Neural cell (in vitro differentiated cells): Measurements from ENCODE around the gene TMEM92. TPM values are rescaled to one million over a fixed set of nuclear protein-coding genes. Genes with fewer than 3 reads are reported as not detected.

Experiments
- H2AFZ ChIP-seq: fragments of 200-600, 300-800 bp; sonication (generic), shearing (Covaris generic); 2 replicates; pipeline ENCODE4 v1.6.0; 2014; ENCODE audit warnings: low read depth, mild to moderate bottlenecking, antibody characterized with exemption, low read length, moderate library complexity
- H3F3A ChIP-seq: fragments of 200-600 bp; shearing (Covaris generic); 2 replicates; pipeline ENCODE4 v1.6.1; 2016; ENCODE audit warnings: mild to moderate bottlenecking, moderate library complexity, mixed read lengths, antibody characterized with exemption, low read length; ENCODE audit not compliant: insufficient read depth, poor library complexity, severe bottlenecking
- H3K27ac ChIP-seq: fragments of 200-600, 300-800 bp; sonication (generic), shearing (Covaris generic); 2 replicates; pipeline ENCODE4 v1.5.1; 2014; ENCODE audit warnings: mild to moderate bottlenecking, low read length, moderate library complexity
- H3K27me3 ChIP-seq: fragments of 300-800, 200-600 bp; sonication (generic), shearing (Covaris generic); 2 replicates; pipeline ENCODE4 v1.6.0; 2014; ENCODE audit warnings: mild to moderate bottlenecking, low read depth, low read length, moderate library complexity; ENCODE audit not compliant: insufficient read depth
- H3K36me3 ChIP-seq: fragments of 300-800, 200-600 bp; sonication (generic), shearing (Covaris generic); 2 replicates; pipeline ENCODE4 v1.5.1; 2014; ENCODE audit warnings: mild to moderate bottlenecking, antibody characterized with exemption, low read length, moderate library complexity; ENCODE audit not compliant: insufficient read depth
- H3K4me2 ChIP-seq: fragments of 300-800, 200-600 bp; sonication (generic), shearing (Covaris generic); 2 replicates; pipeline ENCODE4 v1.6.0; 2014; ENCODE audit warnings: mild to moderate bottlenecking, low read length
- H3K4me3 ChIP-seq: fragments of 300-800, 200-600 bp; sonication (generic), shearing (Covaris generic); 2 replicates; pipeline ENCODE4 v1.5.1; 2014; ENCODE audit warnings: mild to moderate bottlenecking, low read length, moderate library complexity
- H3K79me2 ChIP-seq: fragments of 200-600 bp; shearing (Covaris generic); replicated peaks from 2 replicates; pipeline ENCODE4 v1.6.0; 2014; ENCODE audit warnings: mild to moderate bottlenecking, low read length, moderate library complexity; ENCODE audit not compliant: insufficient read depth
- H3K9ac ChIP-seq: fragments of 300-800, 200-600 bp; sonication (generic), shearing (Covaris generic); 2 replicates; pipeline ENCODE4 v1.6.1; 2016; ENCODE audit warnings: mild to moderate bottlenecking, low read length, mixed read lengths
- H3K9me2 ChIP-seq: fragments of 200-600 bp; shearing (Covaris generic); 2 replicates; pipeline ENCODE4 v1.6.1; 2016; ENCODE audit warnings: mild to moderate bottlenecking, low read length, mixed read lengths; ENCODE audit not compliant: insufficient read depth
- H3K9me3 ChIP-seq: fragments of 200-600, 300-800 bp; sonication (generic), shearing (Covaris generic); 2 replicates; pipeline ENCODE4 v1.6.1; 2016; ENCODE audit warnings: mild to moderate bottlenecking, mixed run types, low read length, moderate library complexity, mixed read lengths
- H4K20me1 ChIP-seq: fragments of 200-600 bp; shearing (Covaris generic); 2 replicates; pipeline ENCODE4 v1.6.1; 2016; ENCODE audit warnings: mild to moderate bottlenecking, mixed run types; ENCODE audit not compliant: insufficient read depth
- CTCF ChIP-seq: fragments of 450-650 bp; IDR thresholded peaks from 2 replicates; pipeline ENCODE4 v1.5.1; 2014; ENCODE audit warnings: antibody characterized with exemption, mild to moderate bottlenecking, moderate library complexity; ENCODE audit not compliant: poor library complexity, severe bottlenecking
- EP300 ChIP-seq: fragments of 450-650 bp; conservative IDR thresholded peaks from 2 replicates; pipeline ENCODE4 v1.6.1; 2014; ENCODE audit warnings: antibody characterized with exemption, mild to moderate bottlenecking, moderate library complexity; ENCODE audit not compliant: poor library complexity, severe bottlenecking
- EZH2 ChIP-seq: fragments of 200-600, 300-800 bp; shearing (Covaris generic), sonication (generic); IDR thresholded peaks from 2 replicates; pipeline ENCODE4 v1.6.1; 2014; ENCODE audit warnings: antibody characterized with exemption, low read length, borderline replicate concordance, mild to moderate bottlenecking; ENCODE audit not compliant: insufficient read depth, poor library complexity, severe bottlenecking
- MXI1 ChIP-seq: fragments of 450-650 bp; conservative IDR thresholded peaks from 2 replicates; pipeline ENCODE4 v1.6.1; 2014; ENCODE audit warnings: antibody characterized with exemption, mild to moderate bottlenecking; ENCODE audit not compliant: poor library complexity, severe bottlenecking
- POLR2AphosphoS5 ChIP-seq: IDR thresholded peaks from 2 replicates; pipeline ENCODE4 v1.6.1; 2012
- RAD21 ChIP-seq: fragments of 450-650 bp; conservative IDR thresholded peaks from 2 replicates; pipeline ENCODE4 v1.6.1; 2014; ENCODE audit warnings: antibody characterized with exemption, mild to moderate bottlenecking, moderate library complexity
- REST ChIP-seq: IDR thresholded peaks from 2 replicates; pipeline ENCODE4 v1.6.1; 2012; ENCODE audit warnings: borderline replicate concordance
- SMC3 ChIP-seq: fragments of 450-650 bp; conservative IDR thresholded peaks from 2 replicates; pipeline ENCODE4 v1.6.1; 2014; ENCODE audit warnings: antibody characterized with exemption, mild to moderate bottlenecking, moderate library complexity; ENCODE audit not compliant: poor library complexity
- TAF1 ChIP-seq: IDR thresholded peaks from 2 replicates; pipeline ENCODE4 v1.6.1; 2012; ENCODE audit warnings: low read depth
- polyA plus RNA-seq: library from polyadenylated mRNA; depleted of rRNA; stranded (reverse); fragments of >200 nt; gene quantifications from 2 replicates; pipeline ENCODE4 v1.2.3, GENCODE V29; 2014

TMEM92 gene
- polyA plus RNA-seq, 1 donor from 2014 or later = not detected

GRCh38 chr17:50255766-50256635, 18.3 kb upstream of the TMEM92 start:
- no peaks in the 10 kb centered on the region for H3K27me3 ChIP-seq
- H3K27ac ChIP-seq = no peak overlapping the region
- TF ChIP-seq EP300 (no peak), SMC3 (no peak), EZH2 (no peak), POLR2AphosphoS5 (no peak), TAF1 (no peak)
- H3K36me3 ChIP-seq = no peaks in the 10 kb centered on the region
- no peaks in the 10 kb centered on the region for H3K9me2 ChIP-seq
- no peaks in the 10 kb centered on the region for H4K20me1 ChIP-seq
- H3K9ac ChIP-seq = no peak overlapping the region
- no peaks in the 10 kb centered on the region for H3K79me2 ChIP-seq
- no peak overlapping the region for H3K4me2 ChIP-seq
- no peak overlapping the region for H2AFZ ChIP-seq
- no peaks in the 10 kb centered on the region for H3K9me3 ChIP-seq
- no peaks in the 10 kb centered on the region for H3F3A ChIP-seq
- H3K4me3 ChIP-seq = no peak overlapping the region

- no peaks in the 10 kb centered on the region for H3K9me3 ChIP-seq
- no peak overlapping the region for H2AFZ ChIP-seq
- H3K4me3 ChIP-seq = no peak overlapping the region
- H3K27ac ChIP-seq = no peak overlapping the region
- no peaks in the 10 kb centered on the region for H3K36me3 ChIP-seq
- no peaks in the 10 kb centered on the region for H3K27me3 ChIP-seq
- TF ChIP-seq REST (no peak), RAD21 (no peak), CTCF (no peak), SMC3 (no peak), TAF1 (no peak), POLR2AphosphoS5 (no peak), EP300 (no peak), EZH2 (no peak), MXI1 (no peak)
- no peaks in the 10 kb centered on the region for H3F3A ChIP-seq
- no peak overlapping the region for H3K4me2 ChIP-seq
- H4K20me1 ChIP-seq = no peaks in the 10 kb centered on the region
- H3K79me2 ChIP-seq = no peaks in the 10 kb centered on the region
- H3K9ac ChIP-seq = no peak overlapping the region
- H3K9me2 ChIP-seq = no peaks in the 10 kb centered on the region
Measured at GRCh38 chr17:50256826-50257618, 17.2 kb upstream of the TMEM92 start.
